Stomach (tissue), 9 donors: Measurements from ENCODE around the gene BBS9. TPM values are rescaled to one million over a fixed set of nuclear protein-coding genes. Genes with fewer than 3 reads are reported as not detected.
A peak's percentile ranks its signal among the peaks of the same experiment; 100 is the strongest.

Experiments used
- DNase-seq, 2 donors: peaks; one replicate each; pipeline versions ENCODE4 v3.0.0 to v3.0.0-alpha.2; 2013 to 2019
- H3K27ac ChIP-seq, 5 donors: fragments of 200-600 bp in 4 of 5; sonication (generic) in 4 of 5; one replicate each; pipeline ENCODE4 v1.5.1; 2013 to 2019; ENCODE audit warnings: mild to moderate bottlenecking in 1 of 5, moderate library complexity in 1 of 5
- H3K27me3 ChIP-seq, 3 donors: fragments of 200-600 bp; sonication (generic); one replicate each; pipeline ENCODE4 v1.5.1; 2017 to 2019; ENCODE audit warnings: mixed run types in 1 of 3
- H3K36me3 ChIP-seq, 4 donors: fragments of 200-600 bp; sonication (generic); 1 replicate in 3 of 4; 2 replicates in 1 of 4; pipeline ENCODE4 v1.5.1; 2016 to 2019
- H3K4me1 ChIP-seq, 4 donors: fragments of 200-600 bp; sonication (generic); one replicate each; pipeline ENCODE4 v1.5.1; 2016 to 2019
- H3K4me3 ChIP-seq, 4 donors: fragments of 200-600 bp; sonication (generic) in 3 of 4; one replicate each; pipeline ENCODE4 v1.5.1; 2016 to 2019; ENCODE audit warnings: mild to moderate bottlenecking in 1 of 4
- H3K9me3 ChIP-seq, 4 donors: fragments of 200-600 bp; sonication (generic); one replicate each; pipeline ENCODE4 v1.5.1; 2016 to 2019
- EP300 ChIP-seq: sonication (generic); formaldehyde crosslinking; IDR thresholded peaks from one replicate; pipeline ENCODE4 v1.6.1; 2017; ENCODE audit warnings: antibody characterized with exemption
- POLR2A ChIP-seq, 4 donors: fragments of 450-650 bp; IDR thresholded peaks; one replicate each; pipeline ENCODE4 v1.6.1; 2016; ENCODE audit warnings: antibody characterized with exemption in 4 of 4, control low read depth in 2 of 4, mild to moderate bottlenecking in 1 of 4, moderate library complexity in 1 of 4
- POLR2AphosphoS5 ChIP-seq, 3 donors: sonication (generic); formaldehyde crosslinking; IDR thresholded peaks; one replicate each; pipeline ENCODE4 v1.6.1; 2016; ENCODE audit warnings: antibody characterized with exemption in 3 of 3
- WGBS, 5 donors: extraction: QIAGEN DNeasy Blood & Tissue Kit in 3 of 5; methylation state at CpG; one replicate each; pipeline versions ENCODE4 v1.1.5 to v1.1.7; 2013 to 2018; 5-methylcytosine and 5-hydroxymethylcytosine counted together
- intact Hi-C: fragments of 100-400 bp; cut with DNase I; formaldehyde crosslinking; loops from one replicate; pipeline ENCODE4 v1.15.1; 2023; ENCODE audit warnings: low total_unique reads
- polyA plus RNA-seq, 3 donors: library from polyadenylated mRNA; stranded (reverse); fragments of 200-250 nt; gene quantifications; one replicate each; pipeline ENCODE4 v1.2.3, GENCODE V29; 2013
- total RNA-seq, 5 donors: library from RNA; depleted of rRNA; stranded (reverse); fragments of >200 nt; gene quantifications; one replicate each; pipeline versions ENCODE4 v1.1.0 to v1.2.3, GENCODE V29; 2014 to 2016
- TF ChIP-seq, protein P1 (sequence below), 7 experiments: fragments of 450-650 bp in 4 of 7; fragments of 200-600 bp in 3 of 7; sonication (generic) in 3 of 7; IDR thresholded peaks; one replicate each; pipeline ENCODE4 v1.5.1; 2016 to 2019; ENCODE audit warnings: antibody characterized with exemption in 7 of 7, control low read depth in 2 of 7, mild to moderate bottlenecking in 1 of 7
- donor health status: healthy with polysubstance abuse.
- donor health status: Bipolar disorder and iron deficiency.
- donor health status: healthy.

BBS9 gene
- total and polyA plus RNA-seq, 8 donors: 3.2 to 43.9 (median 5.9) TPM

DNA sequence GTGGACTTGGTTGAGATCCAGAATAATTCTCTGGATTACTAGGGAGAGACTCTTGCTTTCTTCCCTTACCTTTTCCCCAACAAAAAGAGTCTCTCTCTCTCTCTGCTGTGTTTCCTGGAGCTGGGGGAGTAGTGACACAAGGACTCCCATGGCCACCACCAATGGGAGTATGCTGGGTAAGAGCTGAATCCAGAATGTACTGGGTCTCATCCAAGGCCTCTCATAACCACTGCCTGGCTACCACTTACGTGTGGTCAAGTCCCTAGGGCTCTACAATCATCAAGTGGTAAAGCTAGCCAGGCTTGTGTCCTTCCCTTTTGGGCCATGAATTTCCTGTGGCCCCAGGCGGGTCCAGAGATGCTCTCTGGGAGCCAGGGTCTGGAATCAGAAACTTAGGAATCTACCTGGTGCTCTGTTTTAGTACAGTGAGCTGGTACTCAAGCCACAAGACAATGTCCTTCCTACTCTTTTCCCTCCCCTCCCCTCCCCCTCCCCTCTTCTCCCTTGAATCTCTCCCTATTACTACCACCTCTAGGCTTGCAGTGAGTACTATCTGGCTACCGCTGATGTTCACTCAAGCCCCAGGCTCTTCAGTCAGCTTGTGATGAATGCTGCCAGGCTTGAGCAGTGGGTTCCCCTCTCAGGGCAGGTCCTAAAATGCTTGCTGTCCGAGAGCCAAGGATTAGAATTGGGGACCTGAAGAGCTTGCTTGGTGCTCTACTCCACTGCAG lies 196.6 kb downstream of the BBS9 start:
- no peak for DNase-seq
- Histone ChIP-seq H3K36me3 (no peaks in the 10 kb centered on the region), H3K4me1 (no peaks in the 10 kb centered on the region), H3K27me3 (no peaks in the 10 kb centered on the region), H3K9me3 (no peaks in the 10 kb centered on the region), H3K27ac (no peak overlapping the region), H3K4me3 (no peak overlapping the region)
- WGBS, 5 donors: 94% methylated on average over 4 of the region's 4 CpGs
- intact Hi-C loops: no loop called here
- TF ChIP-seq, protein P1, sequence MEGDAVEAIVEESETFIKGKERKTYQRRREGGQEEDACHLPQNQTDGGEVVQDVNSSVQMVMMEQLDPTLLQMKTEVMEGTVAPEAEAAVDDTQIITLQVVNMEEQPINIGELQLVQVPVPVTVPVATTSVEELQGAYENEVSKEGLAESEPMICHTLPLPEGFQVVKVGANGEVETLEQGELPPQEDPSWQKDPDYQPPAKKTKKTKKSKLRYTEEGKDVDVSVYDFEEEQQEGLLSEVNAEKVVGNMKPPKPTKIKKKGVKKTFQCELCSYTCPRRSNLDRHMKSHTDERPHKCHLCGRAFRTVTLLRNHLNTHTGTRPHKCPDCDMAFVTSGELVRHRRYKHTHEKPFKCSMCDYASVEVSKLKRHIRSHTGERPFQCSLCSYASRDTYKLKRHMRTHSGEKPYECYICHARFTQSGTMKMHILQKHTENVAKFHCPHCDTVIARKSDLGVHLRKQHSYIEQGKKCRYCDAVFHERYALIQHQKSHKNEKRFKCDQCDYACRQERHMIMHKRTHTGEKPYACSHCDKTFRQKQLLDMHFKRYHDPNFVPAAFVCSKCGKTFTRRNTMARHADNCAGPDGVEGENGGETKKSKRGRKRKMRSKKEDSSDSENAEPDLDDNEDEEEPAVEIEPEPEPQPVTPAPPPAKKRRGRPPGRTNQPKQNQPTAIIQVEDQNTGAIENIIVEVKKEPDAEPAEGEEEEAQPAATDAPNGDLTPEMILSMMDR (IDR thresholded peaks at IDR 0.05): no peak
- TF ChIP-seq POLR2A (IDR thresholded peaks at IDR 0.05): no peak
- no peak for TF ChIP-seq EP300
- no peak for TF ChIP-seq POLR2AphosphoS5 (IDR thresholded peaks at IDR 0.05)

DNA sequence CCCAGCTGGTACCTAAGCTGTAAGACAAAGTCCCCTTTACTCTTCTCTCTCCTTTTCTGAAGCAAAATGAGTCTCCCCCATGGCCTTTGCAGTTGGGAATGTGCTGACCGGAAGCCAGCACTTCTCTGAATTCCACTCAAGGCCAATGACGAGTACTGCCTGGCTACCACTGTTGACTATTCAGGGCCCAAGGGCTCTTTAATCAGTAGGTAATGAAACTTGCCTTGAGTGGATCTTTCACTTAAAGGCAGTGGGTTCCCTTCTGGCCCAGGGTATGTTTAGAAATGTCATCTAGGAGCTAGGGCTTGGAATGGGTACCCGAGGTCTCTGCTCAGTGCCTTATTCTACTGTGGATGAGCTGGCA lies 197.1 kb downstream of the BBS9 start:
- H3K27ac ChIP-seq: no peak overlapping the region
- intact Hi-C loops: no loop called here
- WGBS, 5 donors: 83 to 99% (median 97%) methylated on average over 3 of the region's 3 CpGs

DNA sequence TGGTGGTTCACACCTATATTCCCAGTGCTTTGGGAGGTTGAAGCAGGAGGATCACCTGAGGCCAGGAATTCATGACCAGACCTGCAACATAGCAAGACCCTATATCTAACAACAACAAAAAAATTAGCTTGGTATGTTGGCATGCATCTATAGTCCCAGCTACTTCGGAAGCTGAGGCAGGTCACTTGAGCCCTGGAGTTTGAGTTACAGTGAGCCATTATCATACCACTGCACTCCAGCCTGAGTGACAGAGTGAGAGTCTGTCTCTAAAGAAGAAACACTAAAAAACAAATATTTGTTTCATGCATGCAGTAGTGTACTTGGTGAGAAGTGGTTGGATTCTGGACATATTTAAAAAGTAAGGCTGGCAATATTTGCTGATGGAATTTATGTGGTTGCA lies 198.1 kb downstream of the BBS9 start:
- Histone ChIP-seq H3K4me1 (no peaks in the 10 kb centered on the region), H3K27me3 (no peaks in the 10 kb centered on the region), H3K27ac (no peak overlapping the region), H3K4me3 (no peak overlapping the region), H3K9me3 (no peaks in the 10 kb centered on the region), H3K36me3 (no peaks in the 10 kb centered on the region)
- no peak for DNase-seq
- WGBS, 5 donors: 85 to 94% (median 91%) methylated on average over 1 of the region's 1 CpG
- intact Hi-C loops: no loop called here
- TF ChIP-seq, protein P1 (IDR thresholded peaks at IDR 0.05): no peak
- no peak for TF ChIP-seq POLR2AphosphoS5 (IDR thresholded peaks at IDR 0.05)
- TF ChIP-seq POLR2A (IDR thresholded peaks at IDR 0.05): no peak
- no peak for TF ChIP-seq EP300

More for the DNA sequence above, 197.1 kb downstream of the BBS9 start:
- H3K4me3 ChIP-seq: no peak overlapping the region
- no peak for DNase-seq
- H3K36me3 ChIP-seq: no peaks in the 10 kb centered on the region
- TF ChIP-seq POLR2A (IDR thresholded peaks at IDR 0.05) (no peak), EP300 (no peak), POLR2AphosphoS5 (IDR thresholded peaks at IDR 0.05) (no peak)
- TF ChIP-seq, protein P1 (IDR thresholded peaks at IDR 0.05): no peak
- no peaks in the 10 kb centered on the region for H3K9me3 ChIP-seq
- H3K4me1 ChIP-seq: no peaks in the 10 kb centered on the region
- H3K27me3 ChIP-seq: no peaks in the 10 kb centered on the region

- Histone ChIP-seq H3K4me1 (no peaks in the 10 kb centered on the region), H3K27me3 (no peaks in the 10 kb centered on the region), H3K4me3 (no peak overlapping the region), H3K27ac (no peak overlapping the region), H3K9me3 (no peaks in the 10 kb centered on the region), H3K36me3 (no peaks in the 10 kb centered on the region)
- TF ChIP-seq EP300: no peak
- no peak for TF ChIP-seq POLR2A (IDR thresholded peaks at IDR 0.05)
- TF ChIP-seq, protein P1 (IDR thresholded peaks at IDR 0.05): no peak
- TF ChIP-seq POLR2AphosphoS5 (IDR thresholded peaks at IDR 0.05): no peak
- intact Hi-C loops: no loop called here
- peak in 1 of 2 donors; percentile 28 for DNase-seq
- 70 to 92% (median 82%) methylated on average over 3 of the region's 3 CpGs for WGBS, 5 donors
Measured at GRCh38 chr7:33334349-33334748, 205.0 kb downstream of the BBS9 start.
